Measurements from ENCODE around the gene GAS7.

- no peak for TF ChIP-seq EZH2 (IDR thresholded peaks at IDR 0.05; ENCODE audit: borderline replicate concordance, low read length)
- TF ChIP-seq CTCF (IDR thresholded peaks at IDR 0.05; ENCODE audit: low read length) = no peak
These were observed 79.0 kb downstream of the GAS7 start for GRCh38 chr17:10119203-10120108.
